Measurements from ENCODE around the gene SPRED3.

DNA sequence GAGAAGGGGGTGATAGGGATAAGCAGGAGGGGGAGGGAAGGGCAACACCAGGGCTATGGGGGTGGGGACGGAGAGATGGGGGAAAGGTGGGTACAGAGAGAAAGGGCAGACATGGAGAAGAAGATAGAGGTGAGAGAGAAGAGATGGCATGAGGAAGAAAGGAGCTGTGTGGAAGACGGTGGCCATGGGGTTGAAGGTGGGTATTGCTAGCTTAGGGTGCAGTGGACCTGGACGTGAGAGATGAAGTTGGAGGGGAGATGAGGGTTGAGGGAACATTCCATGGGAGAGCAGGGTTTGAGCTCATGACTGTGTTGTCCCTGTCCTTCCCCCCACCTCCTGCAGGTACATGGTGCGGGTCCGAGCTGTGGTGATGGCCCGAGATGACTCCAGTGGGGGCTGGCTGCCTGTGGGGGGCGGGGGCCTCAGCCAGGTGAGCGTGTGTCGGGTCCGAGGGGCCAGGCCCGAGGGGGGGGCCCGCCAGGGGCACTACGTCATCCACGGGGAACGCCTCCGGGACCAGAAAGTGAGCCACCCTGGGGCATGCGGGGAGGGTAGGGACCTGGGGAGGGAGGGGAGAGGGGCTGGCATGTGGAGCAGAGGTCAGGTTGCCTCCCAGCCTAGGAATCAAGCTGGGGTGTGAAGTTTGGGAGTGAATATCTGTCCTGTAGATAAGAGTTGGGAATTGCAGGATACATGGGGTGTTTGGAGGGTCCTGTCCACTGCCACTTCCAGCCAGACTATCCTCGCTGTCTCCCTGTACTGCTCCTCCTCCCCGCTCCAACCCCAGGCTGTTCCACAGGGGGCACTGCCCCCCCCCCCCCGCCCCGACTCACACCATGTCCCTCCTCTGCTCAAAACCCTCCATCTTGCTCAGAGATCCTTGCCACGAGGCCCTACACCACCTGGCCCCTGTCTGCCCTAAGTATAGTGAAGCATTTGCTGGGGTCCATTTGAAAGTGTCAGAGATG, 1.7 kb downstream of the SPRED3 start:
- TF ChIP-seq, protein P1, sequence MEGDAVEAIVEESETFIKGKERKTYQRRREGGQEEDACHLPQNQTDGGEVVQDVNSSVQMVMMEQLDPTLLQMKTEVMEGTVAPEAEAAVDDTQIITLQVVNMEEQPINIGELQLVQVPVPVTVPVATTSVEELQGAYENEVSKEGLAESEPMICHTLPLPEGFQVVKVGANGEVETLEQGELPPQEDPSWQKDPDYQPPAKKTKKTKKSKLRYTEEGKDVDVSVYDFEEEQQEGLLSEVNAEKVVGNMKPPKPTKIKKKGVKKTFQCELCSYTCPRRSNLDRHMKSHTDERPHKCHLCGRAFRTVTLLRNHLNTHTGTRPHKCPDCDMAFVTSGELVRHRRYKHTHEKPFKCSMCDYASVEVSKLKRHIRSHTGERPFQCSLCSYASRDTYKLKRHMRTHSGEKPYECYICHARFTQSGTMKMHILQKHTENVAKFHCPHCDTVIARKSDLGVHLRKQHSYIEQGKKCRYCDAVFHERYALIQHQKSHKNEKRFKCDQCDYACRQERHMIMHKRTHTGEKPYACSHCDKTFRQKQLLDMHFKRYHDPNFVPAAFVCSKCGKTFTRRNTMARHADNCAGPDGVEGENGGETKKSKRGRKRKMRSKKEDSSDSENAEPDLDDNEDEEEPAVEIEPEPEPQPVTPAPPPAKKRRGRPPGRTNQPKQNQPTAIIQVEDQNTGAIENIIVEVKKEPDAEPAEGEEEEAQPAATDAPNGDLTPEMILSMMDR (IDR thresholded peaks at IDR 0.05 in 4 of 5, conservative IDR thresholded peaks at IDR 0.05 in 1 of 5): no peak
- TF ChIP-seq POLR2A (IDR thresholded peaks at IDR 0.05): no peak

All from gastrocnemius medialis (tissue), 4 donors.